Mesothelial cell of epicardium (in vitro differentiated cells): ENCODE measurements around the gene NYAP1. TPM values are rescaled to one million over a fixed set of nuclear protein-coding genes. Genes with fewer than 3 reads are reported as not detected.

ENCODE experiments used
- DNase-seq, 2 experiments: peaks; one replicate each; pipeline ENCODE4 v3.0.0; 2021; ENCODE audit warnings: low spot score in 2 of 2; ENCODE audit not compliant: unreplicated experiment in 2 of 2
- H3K27ac Mint-ChIP-seq: 2 replicates; pipeline ENCODE4 v1.8.0; 2021; ENCODE audit warnings: mixed read lengths
- H3K27me3 Mint-ChIP-seq: 2 replicates; pipeline ENCODE4 v1.8.0; 2021; ENCODE audit warnings: low read depth, mixed read lengths
- H3K36me3 Mint-ChIP-seq: 2 replicates; pipeline ENCODE4 v1.8.0; 2021; ENCODE audit warnings: mixed read lengths
- H3K4me1 Mint-ChIP-seq: 2 replicates; pipeline ENCODE4 v1.8.0; 2021; ENCODE audit warnings: mixed read lengths
- H3K4me3 Mint-ChIP-seq: 2 replicates; pipeline ENCODE4 v1.8.0; 2021; ENCODE audit warnings: mild to moderate bottlenecking, moderate library complexity, mixed read lengths
- H3K9me3 Mint-ChIP-seq: 2 replicates; pipeline ENCODE4 v1.8.0; 2021; ENCODE audit warnings: mixed read lengths
- CTCF ChIP-seq: fragments of 200-600 bp; sonication (generic); IDR thresholded peaks from one replicate; pipeline ENCODE4 v1.5.0; 2021; ENCODE audit warnings: antibody characterized with exemption; ENCODE audit not compliant: unreplicated experiment
- total RNA-seq: library from RNA; stranded (reverse); gene quantifications from 3 replicates; pipeline ENCODE4 v1.2.1, GENCODE V29; 2021

The NYAP1 gene
- total RNA-seq, 1 donor from 2014 or later = 8.5 TPM

GRCh38 chr7:100466653-100467605 lies 16.8 kb upstream of the NYAP1 start:
- H3K4me3 Mint-ChIP-seq = no peak overlapping the region
- H3K27me3 Mint-ChIP-seq = no peaks in the 10 kb centered on the region
- no peak for DNase-seq
- H3K9me3 Mint-ChIP-seq = no peaks in the 10 kb centered on the region
- no peak for TF ChIP-seq CTCF
- peaks cover 8% of the 10 kb centered on the region for H3K4me1 Mint-ChIP-seq
- peaks cover 4% of the 10 kb centered on the region for H3K36me3 Mint-ChIP-seq
- H3K27ac Mint-ChIP-seq = no peak overlapping the region

- H3K9me3 Mint-ChIP-seq = no peaks in the 10 kb centered on the region
- peaks cover 8% of the 10 kb centered on the region for H3K4me1 Mint-ChIP-seq
- no peak overlapping the region for H3K4me3 Mint-ChIP-seq
- peaks cover 4% of the 10 kb centered on the region for H3K36me3 Mint-ChIP-seq
- H3K27ac Mint-ChIP-seq = no peak overlapping the region
- H3K27me3 Mint-ChIP-seq = no peaks in the 10 kb centered on the region
- no peak for TF ChIP-seq CTCF
- DNase-seq = no peak
These were observed 15.9 kb upstream of the NYAP1 start for GRCh38 chr7:100467638-100468373.

GRCh38 chr7:100469227-100470044 lies 14.3 kb upstream of the NYAP1 start:
- Mint-ChIP-seq H3K27me3 (no peaks in the 10 kb centered on the region), H3K36me3 (peaks cover 9% of the 10 kb centered on the region), H3K4me3 (no peak overlapping the region), H3K27ac (peak overlapping the region; percentile 47), H3K9me3 (no peaks in the 10 kb centered on the region), H3K4me1 (peaks cover 8% of the 10 kb centered on the region)
- TF ChIP-seq CTCF = peak; percentile 94
- DNase-seq = peak; percentile 79 to 96

- Mint-ChIP-seq H3K9me3 (no peaks in the 10 kb centered on the region), H3K36me3 (peaks cover 9% of the 10 kb centered on the region), H3K4me3 (no peak overlapping the region), H3K27me3 (no peaks in the 10 kb centered on the region), H3K4me1 (peaks cover 17% of the 10 kb centered on the region), H3K27ac (peak overlapping the region; percentile 75)
- DNase-seq = no peak
- TF ChIP-seq CTCF = no peak
These were observed 12.7 kb upstream of the NYAP1 start for GRCh38 chr7:100471021-100471420.

- DNase-seq = no peak
- Mint-ChIP-seq H3K4me1 (peaks cover 27% of the 10 kb centered on the region), H3K27me3 (no peaks in the 10 kb centered on the region), H3K27ac (peak overlapping the region; percentile 56), H3K36me3 (peaks cover 9% of the 10 kb centered on the region), H3K9me3 (no peaks in the 10 kb centered on the region), H3K4me3 (no peak overlapping the region)
- no peak for TF ChIP-seq CTCF
These were observed 11.4 kb upstream of the NYAP1 start for GRCh38 chr7:100472121-100472851.
